Esophagus (tissue), 2 donors: ENCODE data around the gene UXT. TPM values are rescaled to one million over a fixed set of nuclear protein-coding genes. Genes with fewer than 3 reads are reported as not detected.

ENCODE experiments used
- H3K27ac ChIP-seq, 2 donors: one replicate each; pipeline ENCODE4 v1.5.1; 2013; ENCODE audit warnings: low read depth in 2 of 2, mild to moderate bottlenecking in 2 of 2, inconsistent platforms in 1 of 2, low read length in 1 of 2, moderate library complexity in 1 of 2
- H3K27me3 ChIP-seq, 2 donors: one replicate each; pipeline ENCODE4 v1.6.1; 2013; ENCODE audit warnings: low read length in 2 of 2, control low read depth in 1 of 2, mild to moderate bottlenecking in 1 of 2; ENCODE audit not compliant: insufficient read depth in 2 of 2, control insufficient read depth in 1 of 2
- H3K36me3 ChIP-seq, 2 donors: one replicate each; pipeline ENCODE4 v1.6.1; 2013; ENCODE audit warnings: low read length in 1 of 2; ENCODE audit not compliant: control insufficient read depth in 2 of 2, insufficient read depth in 2 of 2
- H3K4me1 ChIP-seq, 2 donors: one replicate each; pipeline ENCODE4 v1.6.1; 2013; ENCODE audit warnings: low read length in 1 of 2; ENCODE audit not compliant: control insufficient read depth in 2 of 2, insufficient read depth in 2 of 2
- H3K4me3 ChIP-seq, 2 donors: one replicate each; pipeline ENCODE4 v1.5.1; 2013; ENCODE audit warnings: low read length in 2 of 2, mild to moderate bottlenecking in 2 of 2, low read depth in 1 of 2, moderate library complexity in 1 of 2
- H3K9me3 ChIP-seq, 2 donors: one replicate each; pipeline ENCODE4 v1.6.1; 2013; ENCODE audit warnings: mild to moderate bottlenecking in 2 of 2, low read depth in 1 of 2, low read length in 1 of 2, moderate library complexity in 1 of 2; ENCODE audit not compliant: control insufficient read depth in 2 of 2, insufficient read depth in 1 of 2
- whole genome bisulfite sequencing, 2 donors: extraction: QIAGEN DNeasy Blood & Tissue Kit; methylation state at CpG; one replicate each; pipeline ENCODE4 v1.1.7; 2013; 5-methylcytosine and 5-hydroxymethylcytosine counted together
- polyA plus RNA-seq, 2 donors: library from polyadenylated mRNA; stranded (reverse); fragments of 200-250 nt; gene quantifications; one replicate each; pipeline ENCODE4 v1.2.3, GENCODE V29; 2013
- donor health status: healthy with polysubstance abuse.
- donor health status: Bipolar disorder and iron deficiency.

UXT gene
- polyA plus RNA-seq, 2 donors: 77.6 to 121 TPM

DNA sequence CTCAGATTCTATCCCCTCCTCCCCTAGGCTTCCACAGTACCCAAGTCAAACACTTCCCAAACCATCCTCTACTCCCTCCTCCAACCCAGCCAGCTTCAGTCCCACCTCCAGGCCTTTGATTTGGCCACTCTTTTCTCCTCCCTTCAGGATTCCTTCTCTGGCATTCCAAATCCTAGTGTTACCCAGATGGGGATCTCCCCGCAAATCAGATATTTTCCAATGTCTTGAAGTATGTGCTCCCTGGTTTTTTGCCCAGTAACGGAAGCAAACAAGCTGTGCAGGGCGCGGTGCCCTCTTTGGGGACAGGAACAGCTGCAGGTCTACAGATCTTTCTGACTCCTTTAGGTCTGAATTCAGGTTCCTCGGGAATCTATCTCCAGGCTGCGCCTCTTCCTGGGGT, 37.1 kb downstream of the UXT start:
- Histone ChIP-seq H3K9me3 (no peaks in the 10 kb centered on the region), H3K4me1 (peaks cover 0 to 3% of the 10 kb centered on the region in 2 donors), H3K27me3 (no peaks in the 10 kb centered on the region), H3K4me3 (no peak overlapping the region), H3K27ac (no peak overlapping the region), H3K36me3 (no peaks in the 10 kb centered on the region)
- WGBS, 2 donors: 75 to 83% methylated on average over 6 of the region's 6 CpGs

DNA sequence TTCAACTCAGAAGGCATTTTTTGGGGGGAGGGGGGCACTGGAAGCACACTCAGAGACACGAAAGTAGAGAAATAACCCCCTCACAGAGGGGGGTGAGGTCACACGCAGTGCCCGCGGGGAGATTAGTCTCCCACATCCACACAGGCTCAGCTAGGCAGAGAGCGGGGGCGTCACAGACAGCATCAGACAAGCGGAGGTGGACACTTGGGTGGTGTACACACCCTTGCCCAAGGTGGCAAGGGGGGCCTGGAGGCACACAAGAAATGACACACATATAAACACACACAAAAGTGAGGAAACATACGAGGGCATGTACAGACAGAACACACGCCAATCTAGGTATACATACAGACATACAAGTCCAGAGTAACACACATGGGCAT, 38.7 kb downstream of the UXT start:
- Histone ChIP-seq H3K36me3 (no peaks in the 10 kb centered on the region), H3K4me1 (peaks cover 0 to 3% of the 10 kb centered on the region in 2 donors), H3K9me3 (no peaks in the 10 kb centered on the region), H3K27ac (no peak overlapping the region), H3K4me3 (no peak overlapping the region), H3K27me3 (no peaks in the 10 kb centered on the region)
- WGBS, 2 donors: 49 to 59% methylated on average over 9 of the region's 9 CpGs

GRCh38 chrX:47619486-47620302, 39.3 kb downstream of the UXT start, which contains the start of gene SYN1:
Gene SYN1, minus strand, starts transcription at chrX:47619857. Its CDS starts 129 bp downstream, at chrX:47619728.
- no peaks in the 10 kb centered on the region for H3K9me3 ChIP-seq
- 3 to 44% methylated on average over 73 to 88 of the region's 88 CpGs for WGBS, 2 donors
- H3K4me3 ChIP-seq: no peak within 1 kb of the TSS
- no peak within 1 kb of the TSS for H3K27ac ChIP-seq
- H3K4me1 ChIP-seq: peaks cover 0 to 3% of the 10 kb centered on the region in 2 donors
- H3K36me3 ChIP-seq: no peaks in the 10 kb centered on the region
- no peaks in the 10 kb centered on the region for H3K27me3 ChIP-seq

GRCh38 chrX:47618923-47619485, 40.0 kb downstream of the UXT start:
- 32 to 38% methylated on average over 31 to 32 of the region's 32 CpGs for WGBS, 2 donors
- H3K36me3 ChIP-seq: no peaks in the 10 kb centered on the region
- no peak overlapping the region for H3K27ac ChIP-seq
- no peaks in the 10 kb centered on the region for H3K9me3 ChIP-seq
- H3K4me1 ChIP-seq: peaks cover 0 to 3% of the 10 kb centered on the region in 2 donors
- H3K27me3 ChIP-seq: no peaks in the 10 kb centered on the region
- H3K4me3 ChIP-seq: no peak overlapping the region

DNA sequence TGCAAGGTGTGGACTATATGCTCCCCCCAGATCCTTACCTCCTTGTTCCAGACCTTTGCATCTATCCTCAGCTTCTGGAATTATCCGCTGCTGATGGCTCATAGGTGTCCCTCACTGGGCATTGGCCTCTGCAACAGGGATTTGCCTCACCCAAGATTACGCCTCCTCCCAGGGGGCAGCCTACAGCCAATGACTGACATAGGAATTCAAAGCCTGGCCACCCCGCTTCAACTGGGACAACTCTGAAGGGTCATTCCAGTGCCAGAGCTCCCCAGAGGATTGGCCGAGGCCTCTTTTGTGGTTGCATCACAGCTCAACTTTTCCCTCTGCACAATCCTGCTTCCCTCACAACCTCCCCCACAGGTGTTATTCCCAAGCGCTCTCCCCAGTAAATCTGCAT, 44.4 kb downstream of the UXT start:
- H3K36me3 ChIP-seq: no peaks in the 10 kb centered on the region
- H3K27me3 ChIP-seq: no peaks in the 10 kb centered on the region
- 68 to 86% methylated on average over 5 of the region's 5 CpGs for WGBS, 2 donors
- no peak overlapping the region for H3K4me3 ChIP-seq
- H3K27ac ChIP-seq: no peak overlapping the region
- H3K4me1 ChIP-seq: peaks cover 0 to 1% of the 10 kb centered on the region in 2 donors
- no peaks in the 10 kb centered on the region for H3K9me3 ChIP-seq

- Histone ChIP-seq H3K27me3 (no peaks in the 10 kb centered on the region), H3K9me3 (no peaks in the 10 kb centered on the region), H3K27ac (no peak overlapping the region), H3K4me1 (no peaks in the 10 kb centered on the region), H3K4me3 (no peak overlapping the region), H3K36me3 (no peaks in the 10 kb centered on the region)
- 76 to 92% methylated on average over 5 to 8 of the region's 8 CpGs for WGBS, 2 donors
Observed at GRCh38 chrX:47613082-47613481, 45.9 kb downstream of the UXT start.

DNA sequence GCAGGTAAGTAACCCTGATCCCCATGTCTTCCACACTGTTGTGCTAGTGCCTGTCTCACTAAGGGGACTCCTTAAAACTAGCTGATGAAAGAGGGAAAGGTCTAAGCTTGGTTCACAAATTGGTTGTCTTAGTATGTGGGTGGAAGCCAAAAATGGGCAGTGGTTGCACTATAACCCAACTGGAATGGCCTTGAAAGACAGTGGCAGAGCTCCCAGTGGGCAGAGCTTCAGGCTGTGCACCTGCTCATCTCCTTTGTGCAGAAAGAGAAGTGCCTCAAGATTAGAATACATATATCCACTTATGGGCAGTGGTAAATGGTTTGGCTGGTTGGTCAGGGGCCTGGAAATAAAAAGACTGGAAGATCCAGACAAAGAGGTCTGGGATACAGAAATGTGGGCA, 46.6 kb downstream of the UXT start:
- no peaks in the 10 kb centered on the region for H3K9me3 ChIP-seq
- H3K36me3 ChIP-seq: no peaks in the 10 kb centered on the region
- H3K4me3 ChIP-seq: no peak overlapping the region
- H3K4me1 ChIP-seq: no peaks in the 10 kb centered on the region
- no peak overlapping the region for H3K27ac ChIP-seq
- no peaks in the 10 kb centered on the region for H3K27me3 ChIP-seq

DNA sequence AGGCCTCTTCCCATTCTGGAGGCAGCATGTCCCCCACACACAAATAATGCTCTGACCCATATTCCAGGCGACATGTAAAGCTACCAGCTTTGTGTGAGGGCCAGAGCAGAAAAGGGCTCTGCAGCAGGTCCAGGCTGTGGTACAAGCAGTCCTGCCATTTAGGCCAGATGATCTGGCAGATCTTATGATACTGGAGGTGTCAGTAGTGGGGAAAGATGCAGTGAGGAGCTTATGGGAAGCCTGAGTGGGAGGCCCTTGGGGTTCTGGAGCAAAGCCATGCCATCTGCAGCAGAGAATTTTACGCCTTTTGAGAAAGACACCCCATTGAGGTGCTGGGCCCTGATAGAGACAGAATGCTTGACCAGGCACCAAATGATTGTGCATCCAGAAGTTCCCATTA, 47.1 kb downstream of the UXT start:
- H3K27me3 ChIP-seq: no peaks in the 10 kb centered on the region
- H3K4me1 ChIP-seq: no peaks in the 10 kb centered on the region
- H3K36me3 ChIP-seq: no peaks in the 10 kb centered on the region
- H3K9me3 ChIP-seq: no peaks in the 10 kb centered on the region
- H3K4me3 ChIP-seq: no peak overlapping the region
- 76 to 94% methylated on average over 2 of the region's 2 CpGs for WGBS, 2 donors
- H3K27ac ChIP-seq: no peak overlapping the region

DNA sequence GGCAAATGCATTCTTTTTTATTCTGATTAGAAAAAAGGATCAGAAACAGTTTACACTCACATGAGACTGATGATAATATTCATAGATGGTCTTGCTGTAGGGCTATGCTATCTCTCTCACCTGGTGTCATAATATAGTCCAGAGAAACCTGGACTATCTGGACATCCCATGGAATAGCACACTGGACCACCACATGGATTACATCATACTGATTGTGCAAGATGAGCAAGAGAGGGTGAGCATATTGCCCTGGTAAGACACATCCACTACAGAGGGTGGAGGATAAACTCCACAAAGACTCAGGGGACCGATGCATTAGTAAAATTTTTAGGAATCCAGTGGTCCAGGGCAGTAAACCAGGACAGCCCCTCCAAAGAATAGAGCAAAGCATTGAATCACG, 47.5 kb downstream of the UXT start:
- H3K4me1 ChIP-seq: no peaks in the 10 kb centered on the region
- no peak overlapping the region for H3K4me3 ChIP-seq
- H3K27ac ChIP-seq: no peak overlapping the region
- no peaks in the 10 kb centered on the region for H3K27me3 ChIP-seq
- no peaks in the 10 kb centered on the region for H3K36me3 ChIP-seq
- 85 to 94% methylated on average over 2 of the region's 2 CpGs for WGBS, 2 donors
- no peaks in the 10 kb centered on the region for H3K9me3 ChIP-seq

GRCh38 chrX:47610511-47610910, 48.5 kb downstream of the UXT start:
- Histone ChIP-seq H3K4me3 (no peak overlapping the region), H3K27me3 (no peaks in the 10 kb centered on the region), H3K9me3 (no peaks in the 10 kb centered on the region), H3K27ac (no peak overlapping the region), H3K36me3 (no peaks in the 10 kb centered on the region), H3K4me1 (no peaks in the 10 kb centered on the region)
- WGBS, 2 donors: 55 to 68% methylated on average over 4 of the region's 4 CpGs
